Prostate gland (tissue), 2 donors: ENCODE data around the gene TAL2. TPM values are rescaled to one million over a fixed set of nuclear protein-coding genes. Genes with fewer than 3 reads are reported as not detected.

Experiments
- DNase-seq: peaks from one replicate; pipeline ENCODE4 v3.0.0-alpha.2; 2019; ENCODE audit warnings: low spot score
- H3K27ac ChIP-seq, 2 donors: fragments of 200-600 bp; sonication (generic); 2 replicates each; pipeline ENCODE4 v1.5.1; 2017 to 2019
- H3K27me3 ChIP-seq: fragments of 200-600 bp; sonication (generic); replicated peaks from 2 replicates; pipeline ENCODE4 v1.5.1; 2019; ENCODE audit not compliant: insufficient read depth
- H3K36me3 ChIP-seq, 2 donors: fragments of 200-600 bp; sonication (generic); 1 replicate in 1 of 2; 2 replicates in 1 of 2; pipeline versions ENCODE4 v1.5.1 to v1.8.1; 2017 to 2019
- H3K4me1 ChIP-seq: fragments of 200-600 bp; sonication (generic); replicated peaks from 2 replicates; pipeline ENCODE4 v1.5.1; 2019
- H3K4me3 ChIP-seq, 2 donors: fragments of 200-600 bp; sonication (generic); 2 replicates each; pipeline ENCODE4 v1.5.1; 2017 to 2019
- H3K9me3 ChIP-seq: fragments of 200-600 bp; sonication (generic); 2 replicates; pipeline ENCODE4 v1.5.1; 2017
- POLR2A ChIP-seq: fragments of 450-650 bp; IDR thresholded peaks from one replicate; pipeline ENCODE4 v1.6.1; 2016; ENCODE audit warnings: antibody characterized with exemption, mild to moderate bottlenecking
- POLR2AphosphoS5 ChIP-seq: sonication (generic); formaldehyde crosslinking; IDR thresholded peaks from one replicate; pipeline ENCODE4 v1.6.1; 2017; ENCODE audit warnings: antibody characterized with exemption
- WGBS: methylation state at CpG from one replicate; pipeline ENCODE4 v1.1.5; 2018; 5-methylcytosine and 5-hydroxymethylcytosine counted together
- intact Hi-C: fragments of 100-400 bp; cut with DNase I; formaldehyde crosslinking; loops from one replicate; pipeline ENCODE4 v1.14.2; 2022
- total RNA-seq, 2 donors: library from RNA; depleted of rRNA; stranded (reverse); fragments of >200 nt; gene quantifications; one replicate each; pipeline ENCODE4 v1.1.0, GENCODE V29; 2016
- TF ChIP-seq, protein P1 (sequence below), 4 experiments: fragments of 200-600 bp in 2 of 4; fragments of 450-650 bp in 2 of 4; sonication (generic) in 2 of 4; IDR thresholded peaks; 1 replicate in 3 of 4; 2 replicates in 1 of 4; pipeline ENCODE4 v1.5.1; 2016 to 2019; ENCODE audit warnings: antibody characterized with exemption in 4 of 4, mild to moderate bottlenecking in 2 of 4, moderate library complexity in 2 of 4

Gene TAL2
- total RNA-seq, 2 donors from 2014 or later = not detected

DNA sequence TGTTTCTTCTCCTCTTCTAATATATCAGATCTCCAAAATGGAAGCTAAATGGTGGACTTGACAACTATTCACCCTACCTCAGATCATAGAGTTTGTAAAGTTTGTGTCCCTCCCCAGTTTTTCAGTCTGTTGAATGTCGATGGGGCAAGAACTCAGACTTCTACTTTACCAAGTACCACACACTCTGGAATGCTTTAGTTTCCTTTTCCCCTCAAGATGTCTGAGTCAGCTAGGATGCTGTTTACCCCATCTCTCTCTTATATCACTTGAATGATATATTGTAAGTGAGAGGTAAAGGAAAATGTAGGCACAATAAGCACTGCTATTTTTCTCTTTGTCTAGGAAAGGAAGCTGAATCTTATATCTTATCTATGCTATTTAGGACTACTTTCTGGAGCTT, 25.9 kb upstream of the TAL2 start:
- intact Hi-C loops = no loop called here
- H3K27ac ChIP-seq = no peak overlapping the region
- H3K9me3 ChIP-seq = no peaks in the 10 kb centered on the region
- no peaks in the 10 kb centered on the region for H3K27me3 ChIP-seq
- H3K4me3 ChIP-seq = no peak overlapping the region
- no peaks in the 10 kb centered on the region for H3K4me1 ChIP-seq
- WGBS = 100% methylated on average over 1 of the region's 1 CpG
- no peaks in the 10 kb centered on the region for H3K36me3 ChIP-seq
- TF ChIP-seq POLR2AphosphoS5 (no peak), POLR2A (no peak)
- TF ChIP-seq, protein P1, sequence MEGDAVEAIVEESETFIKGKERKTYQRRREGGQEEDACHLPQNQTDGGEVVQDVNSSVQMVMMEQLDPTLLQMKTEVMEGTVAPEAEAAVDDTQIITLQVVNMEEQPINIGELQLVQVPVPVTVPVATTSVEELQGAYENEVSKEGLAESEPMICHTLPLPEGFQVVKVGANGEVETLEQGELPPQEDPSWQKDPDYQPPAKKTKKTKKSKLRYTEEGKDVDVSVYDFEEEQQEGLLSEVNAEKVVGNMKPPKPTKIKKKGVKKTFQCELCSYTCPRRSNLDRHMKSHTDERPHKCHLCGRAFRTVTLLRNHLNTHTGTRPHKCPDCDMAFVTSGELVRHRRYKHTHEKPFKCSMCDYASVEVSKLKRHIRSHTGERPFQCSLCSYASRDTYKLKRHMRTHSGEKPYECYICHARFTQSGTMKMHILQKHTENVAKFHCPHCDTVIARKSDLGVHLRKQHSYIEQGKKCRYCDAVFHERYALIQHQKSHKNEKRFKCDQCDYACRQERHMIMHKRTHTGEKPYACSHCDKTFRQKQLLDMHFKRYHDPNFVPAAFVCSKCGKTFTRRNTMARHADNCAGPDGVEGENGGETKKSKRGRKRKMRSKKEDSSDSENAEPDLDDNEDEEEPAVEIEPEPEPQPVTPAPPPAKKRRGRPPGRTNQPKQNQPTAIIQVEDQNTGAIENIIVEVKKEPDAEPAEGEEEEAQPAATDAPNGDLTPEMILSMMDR (IDR thresholded peaks at IDR 0.05) = no peak
- no peak for DNase-seq

DNA sequence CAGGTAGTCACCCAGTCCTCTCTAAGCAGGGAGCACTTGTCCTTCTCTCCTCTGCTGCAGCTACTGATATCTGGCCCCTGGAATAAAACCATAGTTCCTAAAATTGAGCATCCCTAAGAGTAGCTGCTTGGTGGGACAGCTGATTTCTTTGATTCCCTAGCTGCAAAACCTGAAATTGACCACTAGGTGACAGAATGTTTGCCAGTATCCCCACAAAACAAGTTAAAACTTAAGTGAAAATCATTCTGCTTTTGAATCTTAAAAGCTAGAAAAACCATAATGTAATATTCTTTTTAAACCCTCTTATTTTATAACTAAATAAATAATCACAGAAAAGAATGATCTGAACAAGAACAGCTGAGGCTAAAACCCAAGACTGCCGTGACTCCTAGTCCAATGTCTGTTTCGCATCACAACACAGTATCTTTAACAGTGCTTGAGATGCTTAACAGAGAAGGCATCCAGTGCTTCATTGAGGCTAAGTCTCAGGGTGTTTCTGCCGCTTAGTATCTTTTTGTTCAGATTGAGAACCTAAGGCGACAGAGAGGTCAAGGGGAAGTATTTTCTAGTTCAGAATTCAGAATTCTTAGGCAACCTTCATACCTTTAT, 24.4 kb upstream of the TAL2 start:
- no peak overlapping the region for H3K27ac ChIP-seq
- no peak overlapping the region for H3K4me3 ChIP-seq
- H3K27me3 ChIP-seq = no peaks in the 10 kb centered on the region
- intact Hi-C loops = no loop called here
- DNase-seq = no peak
- WGBS = 98% methylated on average over 4 of the region's 4 CpGs
- no peaks in the 10 kb centered on the region for H3K36me3 ChIP-seq
- H3K9me3 ChIP-seq = no peaks in the 10 kb centered on the region
- no peak for TF ChIP-seq POLR2AphosphoS5
- no peaks in the 10 kb centered on the region for H3K4me1 ChIP-seq

DNA sequence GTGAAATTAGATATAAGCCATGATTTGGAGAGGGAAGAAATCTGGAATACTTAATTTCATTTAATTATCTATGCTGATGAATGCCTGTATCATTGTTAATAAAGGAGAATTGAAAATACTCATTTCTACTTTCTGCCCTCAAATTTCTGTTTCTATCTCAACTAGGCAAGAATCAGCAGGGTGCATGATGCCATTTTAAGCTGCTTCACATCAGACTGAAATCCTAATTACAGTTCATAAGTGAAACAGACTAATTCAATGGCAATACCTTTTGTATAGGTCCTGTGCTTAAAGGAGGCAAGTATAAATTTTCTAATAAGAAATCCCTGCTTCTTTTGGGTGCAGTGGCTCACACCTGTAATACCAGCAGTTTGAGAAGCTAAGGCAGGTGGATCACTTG, 22.3 kb upstream of the TAL2 start:
- Histone ChIP-seq H3K36me3 (no peaks in the 10 kb centered on the region), H3K27ac (no peak overlapping the region), H3K4me3 (no peak overlapping the region), H3K9me3 (no peaks in the 10 kb centered on the region), H3K27me3 (no peaks in the 10 kb centered on the region), H3K4me1 (no peaks in the 10 kb centered on the region)
- intact Hi-C loops = no loop called here
- TF ChIP-seq POLR2A = no peak
- TF ChIP-seq, protein P1 (IDR thresholded peaks at IDR 0.05) = no peak
- no peak for TF ChIP-seq POLR2AphosphoS5
- no peak for DNase-seq

DNA sequence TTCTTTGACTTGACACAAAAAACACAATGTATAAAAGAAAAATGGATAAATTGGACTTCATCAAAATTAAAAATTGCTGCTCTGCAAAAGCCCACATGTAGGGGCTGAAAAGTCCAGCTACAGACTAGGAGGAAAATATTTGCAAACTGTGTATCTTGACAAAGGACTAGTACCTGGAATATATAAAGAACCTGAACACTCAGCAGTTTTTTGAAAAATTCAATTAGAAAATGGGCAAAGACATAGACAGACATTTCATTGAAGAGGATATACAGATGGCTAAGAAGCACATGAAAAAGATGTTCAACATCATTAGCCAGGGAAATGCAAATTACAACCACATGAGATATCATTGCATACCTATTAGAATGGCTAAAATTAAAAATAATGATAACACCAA, 18.5 kb upstream of the TAL2 start:
- intact Hi-C loops = no loop called here
- TF ChIP-seq POLR2AphosphoS5 (no peak), POLR2A (no peak)
- TF ChIP-seq, protein P1 (IDR thresholded peaks at IDR 0.05) = no peak

DNA sequence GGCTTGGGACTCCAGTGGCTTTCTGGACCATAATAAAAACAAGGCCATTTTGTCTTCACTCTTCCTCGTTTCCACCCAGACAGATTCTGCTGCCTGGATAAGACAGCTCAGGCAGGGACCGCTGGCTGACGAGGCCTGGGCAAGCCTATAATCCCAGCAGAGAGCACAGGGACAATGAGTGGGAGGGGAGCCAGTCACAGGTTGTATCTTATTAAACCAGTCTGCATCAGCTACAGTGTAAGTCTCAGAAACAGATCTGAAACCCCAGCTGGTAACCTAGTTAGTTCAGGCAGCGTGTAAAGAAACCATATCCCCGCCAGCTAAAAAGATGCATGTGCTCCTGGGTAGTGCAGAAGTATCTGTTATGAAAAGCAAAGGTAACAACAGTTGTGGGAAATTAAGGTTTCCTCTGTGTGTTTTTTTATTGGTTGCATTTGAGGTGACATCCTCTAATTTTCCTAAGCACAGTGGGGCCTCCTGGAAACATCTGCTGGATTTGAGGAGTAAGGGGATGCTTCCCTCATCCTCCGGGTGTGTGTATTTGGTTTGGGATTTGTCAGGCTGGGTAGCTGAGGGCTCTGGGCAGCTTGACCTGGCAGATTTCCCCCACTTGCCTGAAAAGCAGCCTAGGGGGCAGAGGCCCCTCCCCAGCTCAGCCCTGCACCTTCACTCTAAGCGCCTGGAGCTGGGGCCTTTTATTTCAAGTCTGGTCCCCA, 15.2 kb upstream of the TAL2 start:
- no peaks in the 10 kb centered on the region for H3K9me3 ChIP-seq
- H3K36me3 ChIP-seq = no peaks in the 10 kb centered on the region
- intact Hi-C loops = no loop called here
- no peak overlapping the region for H3K27ac ChIP-seq
- no peak overlapping the region for H3K4me3 ChIP-seq
- no peaks in the 10 kb centered on the region for H3K27me3 ChIP-seq
- 77% methylated on average over 7 of the region's 7 CpGs for WGBS
- TF ChIP-seq, protein P1 (IDR thresholded peaks at IDR 0.05) = no peak
- TF ChIP-seq POLR2AphosphoS5 (no peak), POLR2A (no peak)
- DNase-seq = no peak
- no peaks in the 10 kb centered on the region for H3K4me1 ChIP-seq

More for the DNA sequence above, 18.5 kb upstream of the TAL2 start:
- no peaks in the 10 kb centered on the region for H3K27me3 ChIP-seq
- no peak for DNase-seq
- no peaks in the 10 kb centered on the region for H3K36me3 ChIP-seq
- no peaks in the 10 kb centered on the region for H3K9me3 ChIP-seq
- no peak overlapping the region for H3K4me3 ChIP-seq
- no peaks in the 10 kb centered on the region for H3K4me1 ChIP-seq
- H3K27ac ChIP-seq = no peak overlapping the region
